H9 (cell line): ENCODE data around the gene ADM. TPM values are rescaled to one million over a fixed set of nuclear protein-coding genes. Genes with fewer than 3 reads are reported as not detected.

Experiments
- DNase-seq: peaks from one replicate; pipeline ENCODE4 v3.0.0-alpha.2; 2017
- H2AFZ ChIP-seq: one replicate; pipeline ENCODE4 v1.6.1; 2013; ENCODE audit warnings: mild to moderate bottlenecking, low read length, control low read depth, moderate library complexity
- H2AK5ac ChIP-seq: 2 replicates; pipeline ENCODE4 v1.6.1; 2013; ENCODE audit warnings: low read length, control low read depth, mixed read lengths; ENCODE audit not compliant: insufficient read length
- H2BK120ac ChIP-seq: one replicate; pipeline ENCODE4 v1.6.1; 2013; ENCODE audit warnings: low read depth, mild to moderate bottlenecking, low read length, control low read depth, inconsistent platforms; ENCODE audit not compliant: poor library complexity, severe bottlenecking
- H2BK12ac ChIP-seq: 2 replicates; pipeline ENCODE4 v1.6.1; 2013; ENCODE audit warnings: low read length, control low read depth, mixed read lengths, low read depth; ENCODE audit not compliant: insufficient read length
- H2BK15ac ChIP-seq: 2 replicates; pipeline ENCODE4 v1.6.1; 2013; ENCODE audit warnings: low read depth, low read length, control low read depth
- H2BK20ac ChIP-seq: one replicate; pipeline ENCODE4 v1.6.1; 2013; ENCODE audit warnings: low read depth, mild to moderate bottlenecking, low read length, control low read depth, inconsistent platforms; ENCODE audit not compliant: poor library complexity, severe bottlenecking
- H2BK5ac ChIP-seq: 2 replicates; pipeline ENCODE4 v1.6.1; 2013; ENCODE audit warnings: low read length, control low read depth, mixed read lengths; ENCODE audit not compliant: insufficient read length
- H3K14ac ChIP-seq: 2 replicates; pipeline ENCODE4 v1.6.1; 2013; ENCODE audit warnings: low read length, control low read depth; ENCODE audit not compliant: insufficient read depth
- H3K18ac ChIP-seq: 2 replicates; pipeline ENCODE4 v1.6.1; 2013; ENCODE audit warnings: low read depth, mild to moderate bottlenecking, mixed read lengths, low read length, control low read depth; ENCODE audit not compliant: insufficient read length
- H3K23ac ChIP-seq: 2 replicates; pipeline ENCODE4 v1.6.1; 2013; ENCODE audit warnings: low read length, control low read depth, mixed read lengths, low read depth; ENCODE audit not compliant: insufficient read length
- H3K23me2 ChIP-seq: 2 replicates; pipeline ENCODE4 v1.6.1; 2013; ENCODE audit warnings: low read depth, mild to moderate bottlenecking, mixed read lengths, low read length, control low read depth; ENCODE audit not compliant: insufficient read length, poor library complexity, severe bottlenecking
- H3K27ac ChIP-seq: 2 replicates; pipeline ENCODE4 v1.5.1; 2013; ENCODE audit warnings: low read length, control low read depth, mixed read lengths, low read depth; ENCODE audit not compliant: insufficient read length
- H3K27me3 ChIP-seq: 2 replicates; pipeline ENCODE4 v1.6.1; 2013; ENCODE audit warnings: low read length, control low read depth, inconsistent platforms; ENCODE audit not compliant: insufficient read depth
- H3K4ac ChIP-seq: 2 replicates; pipeline ENCODE4 v1.6.1; 2013; ENCODE audit warnings: low read depth, mild to moderate bottlenecking, control low read depth, inconsistent platforms, low read length, moderate library complexity
- H3K4me1 ChIP-seq: 2 replicates; pipeline ENCODE4 v1.6.1; 2013; ENCODE audit warnings: low read length, control low read depth, inconsistent platforms; ENCODE audit not compliant: insufficient read depth
- H3K4me2 ChIP-seq: 2 replicates; pipeline ENCODE4 v1.6.1; 2013; ENCODE audit warnings: low read length, control low read depth, mixed read lengths; ENCODE audit not compliant: insufficient read length, insufficient read depth
- H3K56ac ChIP-seq: 2 replicates; pipeline ENCODE4 v1.6.1; 2013; ENCODE audit warnings: low read depth, mild to moderate bottlenecking, mixed read lengths, low read length, control low read depth; ENCODE audit not compliant: insufficient read length
- H3K79me1 ChIP-seq: 2 replicates; pipeline ENCODE4 v1.6.1; 2013; ENCODE audit warnings: low read depth, mild to moderate bottlenecking, moderate library complexity, low read length, control low read depth, inconsistent platforms; ENCODE audit not compliant: insufficient read depth, poor library complexity, severe bottlenecking
- H3K79me2 ChIP-seq: 2 replicates; pipeline ENCODE4 v1.6.1; 2013; ENCODE audit warnings: low read length, control low read depth, inconsistent platforms; ENCODE audit not compliant: insufficient read depth
- H3K9ac ChIP-seq: 2 replicates; pipeline ENCODE4 v1.6.1; 2013; ENCODE audit warnings: low read length, control low read depth, mixed read lengths; ENCODE audit not compliant: insufficient read length; ENCODE audit errors: extremely low read depth
- H3K9me3 ChIP-seq: one replicate; pipeline ENCODE4 v1.6.1; 2013; ENCODE audit warnings: low read depth, low read length, inconsistent platforms; ENCODE audit not compliant: control insufficient read depth
- H3T11ph ChIP-seq: one replicate; pipeline ENCODE4 v1.6.1; 2013; ENCODE audit warnings: mild to moderate bottlenecking, low read length, control low read depth, inconsistent platforms
- H4K20me1 ChIP-seq: one replicate; pipeline ENCODE4 v1.6.1; 2013; ENCODE audit not compliant: control insufficient read depth, insufficient read length, insufficient read depth
- H4K5ac ChIP-seq: 2 replicates; pipeline ENCODE4 v1.6.1; 2013; ENCODE audit warnings: low read depth, mild to moderate bottlenecking, mixed read lengths, low read length, control low read depth; ENCODE audit not compliant: insufficient read length
- H4K8ac ChIP-seq: replicated peaks from 2 replicates; pipeline ENCODE4 v1.6.1; 2013; ENCODE audit warnings: low read length, control low read depth, mixed read lengths, low read depth; ENCODE audit not compliant: insufficient read length
- H4K91ac ChIP-seq: 2 replicates; pipeline ENCODE4 v1.6.1; 2013; ENCODE audit warnings: low read depth, mild to moderate bottlenecking, moderate library complexity, mixed read lengths, low read length, control low read depth; ENCODE audit not compliant: insufficient read length
- H3K27ac Mint-ChIP-seq, 3 experiments: 2 replicates in 2 of 3; 3 replicates in 1 of 3; pipeline ENCODE4 v1.8.0; 2020 to 2021; ENCODE audit warnings: mixed read lengths in 3 of 3, mild to moderate bottlenecking in 1 of 3, moderate library complexity in 1 of 3
- H3K27me3 Mint-ChIP-seq: 2 replicates; pipeline ENCODE4 v1.8.0; 2021; ENCODE audit warnings: low read depth, mild to moderate bottlenecking, moderate library complexity, mixed read lengths
- H3K36me3 Mint-ChIP-seq, 3 experiments: 2 replicates in 2 of 3; 3 replicates in 1 of 3; pipeline ENCODE4 v1.8.0; 2020 to 2021; ENCODE audit warnings: low read depth in 3 of 3, mixed read lengths in 3 of 3; ENCODE audit not compliant: insufficient read depth in 1 of 3
- H3K4me1 Mint-ChIP-seq, 2 experiments: 2 replicates each; pipeline ENCODE4 v1.8.0; 2020; ENCODE audit warnings: mixed read lengths in 2 of 2
- H3K4me3 Mint-ChIP-seq, 2 experiments: 2 replicates in 1 of 2; 3 replicates in 1 of 2; pipeline ENCODE4 v1.8.0; 2020 to 2021; ENCODE audit warnings: mild to moderate bottlenecking in 2 of 2, mixed read lengths in 2 of 2, moderate library complexity in 1 of 2
- H3K9me3 Mint-ChIP-seq, 2 experiments: 2 replicates in 1 of 2; 3 replicates in 1 of 2; pipeline ENCODE4 v1.8.0; 2020; ENCODE audit warnings: mild to moderate bottlenecking in 2 of 2, mixed read lengths in 2 of 2, moderate library complexity in 1 of 2
- total RNA-seq: library from RNA; stranded (reverse); gene quantifications from 2 replicates; pipeline ENCODE4 v1.2.1, GENCODE V29; 2021
- TF ChIP-seq, protein P1 (sequence below): fragments of 200-600 bp; sonication (generic); conservative IDR thresholded peaks from 3 replicates; pipeline ENCODE4 v1.8.0; 2021; ENCODE audit warnings: antibody characterized with exemption, mild to moderate bottlenecking

ADM gene
- total RNA-seq, 1 experiment from 2014 or later, result 99.1 TPM

DNA sequence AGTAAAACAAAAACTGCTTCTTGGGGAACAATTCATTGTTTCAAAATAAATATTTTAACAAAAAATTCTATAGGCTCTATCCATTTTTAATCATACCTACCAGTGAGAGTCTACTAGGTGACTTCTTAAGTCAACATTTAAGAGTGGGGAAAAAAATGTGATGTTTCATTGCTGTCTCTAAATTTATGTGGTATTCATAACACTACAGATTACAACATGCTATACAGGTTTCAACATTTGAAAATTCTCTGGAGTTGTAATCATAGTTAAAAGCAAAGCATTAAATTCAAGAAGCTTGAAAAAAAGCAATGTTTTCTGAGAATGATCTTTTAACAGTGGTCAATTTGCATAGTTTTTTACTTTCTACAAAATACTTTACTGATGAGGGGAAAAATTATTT lies 29.2 kb upstream of the ADM start:
- Histone ChIP-seq H3K79me1 (no peaks in the 10 kb centered on the region), H3T11ph (no peak overlapping the region), H2BK20ac (no peak overlapping the region), H3K4me2 (no peak overlapping the region), H4K20me1 (no peaks in the 10 kb centered on the region), H2BK120ac (no peak overlapping the region), H3K23ac (no peak overlapping the region), H2AFZ (no peak overlapping the region), H2BK15ac (no peak overlapping the region), H3K23me2 (no peaks in the 10 kb centered on the region), H3K4ac (no peak overlapping the region), H2BK5ac (no peak overlapping the region), H3K4me1 (no peaks in the 10 kb centered on the region), H3K14ac (no peak overlapping the region), H4K8ac (no peak overlapping the region), H3K79me2 (0 out of 2 replicates have a peak, but pooled peaks cover 2% of the 10 kb centered on the region), H3K27ac (no peak overlapping the region), H3K18ac (no peak overlapping the region), H2BK12ac (no peak overlapping the region), H3K27me3 (no peaks in the 10 kb centered on the region), H3K9ac (no peak overlapping the region), H4K91ac (no peak overlapping the region), H2AK5ac (no peak overlapping the region), H3K56ac (no peak overlapping the region), H4K5ac (no peak overlapping the region), H3K9me3 (no peaks in the 10 kb centered on the region)
- Mint-ChIP-seq H3K4me3 (no peak overlapping the region), H3K9me3 (no peaks in the 10 kb centered on the region), H3K27ac (no peak overlapping the region), H3K27me3 (no peaks in the 10 kb centered on the region; the same call in 1 of the 2 replicates), H3K4me1 (peaks cover 14% of the 10 kb centered on the region in 2 experiments), H3K36me3 (no peaks in the 10 kb centered on the region)
- TF ChIP-seq, protein P1, sequence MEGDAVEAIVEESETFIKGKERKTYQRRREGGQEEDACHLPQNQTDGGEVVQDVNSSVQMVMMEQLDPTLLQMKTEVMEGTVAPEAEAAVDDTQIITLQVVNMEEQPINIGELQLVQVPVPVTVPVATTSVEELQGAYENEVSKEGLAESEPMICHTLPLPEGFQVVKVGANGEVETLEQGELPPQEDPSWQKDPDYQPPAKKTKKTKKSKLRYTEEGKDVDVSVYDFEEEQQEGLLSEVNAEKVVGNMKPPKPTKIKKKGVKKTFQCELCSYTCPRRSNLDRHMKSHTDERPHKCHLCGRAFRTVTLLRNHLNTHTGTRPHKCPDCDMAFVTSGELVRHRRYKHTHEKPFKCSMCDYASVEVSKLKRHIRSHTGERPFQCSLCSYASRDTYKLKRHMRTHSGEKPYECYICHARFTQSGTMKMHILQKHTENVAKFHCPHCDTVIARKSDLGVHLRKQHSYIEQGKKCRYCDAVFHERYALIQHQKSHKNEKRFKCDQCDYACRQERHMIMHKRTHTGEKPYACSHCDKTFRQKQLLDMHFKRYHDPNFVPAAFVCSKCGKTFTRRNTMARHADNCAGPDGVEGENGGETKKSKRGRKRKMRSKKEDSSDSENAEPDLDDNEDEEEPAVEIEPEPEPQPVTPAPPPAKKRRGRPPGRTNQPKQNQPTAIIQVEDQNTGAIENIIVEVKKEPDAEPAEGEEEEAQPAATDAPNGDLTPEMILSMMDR, result no peak
- DNase-seq, result no peak
